Neutrophil (primary cell): ENCODE data around the gene RTN1.

Experiments used
- H3K27ac ChIP-seq: fragments of 200-600 bp; sonication (generic); 2 replicates; pipeline ENCODE4 v1.5.1; 2016; ENCODE audit warnings: mild to moderate bottlenecking, moderate library complexity
- H3K27me3 ChIP-seq: fragments of 200-600 bp; sonication (generic); 2 replicates; pipeline ENCODE4 v1.6.0; 2016; ENCODE audit warnings: mild to moderate bottlenecking
- H3K36me3 ChIP-seq: fragments of 200-600 bp; sonication (generic); 2 replicates; pipeline ENCODE4 v1.5.1; 2017
- H3K4me1 ChIP-seq, 2 experiments: fragments of 200-600 bp in 1 of 2; sonication (generic) in 1 of 2; 1 replicate in 1 of 2; 2 replicates in 1 of 2; pipeline versions ENCODE4 v1.5.1 to v1.6.1; 2013 to 2016; ENCODE audit warnings: low read depth in 1 of 2, low read length in 1 of 2, mild to moderate bottlenecking in 1 of 2, moderate library complexity in 1 of 2; ENCODE audit not compliant: control insufficient read depth in 1 of 2, insufficient read depth in 1 of 2
- H3K4me3 ChIP-seq, 2 experiments: fragments of 200-600 bp in 1 of 2; sonication (generic) in 1 of 2; 1 replicate in 1 of 2; 2 replicates in 1 of 2; pipeline ENCODE4 v1.5.1; 2013 to 2016; ENCODE audit warnings: low read depth in 1 of 2, low read length in 1 of 2, mild to moderate bottlenecking in 1 of 2, moderate library complexity in 1 of 2
- H3K9me3 ChIP-seq: fragments of 200-600 bp; sonication (generic); 2 replicates; pipeline ENCODE4 v1.5.1; 2016
- TF ChIP-seq, protein P1 (sequence below): fragments of 200-600 bp; sonication (generic); IDR thresholded peaks from 2 replicates; pipeline ENCODE4 v1.5.1; 2016; ENCODE audit warnings: antibody characterized with exemption

The RTN1 gene

DNA sequence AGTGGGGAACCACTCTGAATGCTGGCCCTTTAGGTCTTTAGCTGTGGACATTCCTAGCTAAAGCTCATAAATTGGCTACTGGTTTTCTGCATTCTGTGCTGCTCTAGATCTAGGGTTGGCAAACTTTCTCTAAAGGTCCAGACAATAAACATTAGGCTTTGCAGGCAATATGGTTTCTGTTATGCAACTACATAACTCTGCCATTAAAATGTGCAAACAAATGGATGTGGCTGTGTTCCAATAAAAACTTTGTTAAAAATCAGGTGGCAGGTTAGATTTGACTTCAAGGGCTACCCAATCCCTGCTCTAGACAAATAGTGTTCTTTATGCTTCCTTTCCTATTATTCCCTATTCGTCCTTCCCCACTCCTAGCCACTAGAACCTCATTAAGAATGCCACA is 42.6 kb upstream of the RTN1 start:
- no peak overlapping the region for H3K4me3 ChIP-seq
- TF ChIP-seq, protein P1, sequence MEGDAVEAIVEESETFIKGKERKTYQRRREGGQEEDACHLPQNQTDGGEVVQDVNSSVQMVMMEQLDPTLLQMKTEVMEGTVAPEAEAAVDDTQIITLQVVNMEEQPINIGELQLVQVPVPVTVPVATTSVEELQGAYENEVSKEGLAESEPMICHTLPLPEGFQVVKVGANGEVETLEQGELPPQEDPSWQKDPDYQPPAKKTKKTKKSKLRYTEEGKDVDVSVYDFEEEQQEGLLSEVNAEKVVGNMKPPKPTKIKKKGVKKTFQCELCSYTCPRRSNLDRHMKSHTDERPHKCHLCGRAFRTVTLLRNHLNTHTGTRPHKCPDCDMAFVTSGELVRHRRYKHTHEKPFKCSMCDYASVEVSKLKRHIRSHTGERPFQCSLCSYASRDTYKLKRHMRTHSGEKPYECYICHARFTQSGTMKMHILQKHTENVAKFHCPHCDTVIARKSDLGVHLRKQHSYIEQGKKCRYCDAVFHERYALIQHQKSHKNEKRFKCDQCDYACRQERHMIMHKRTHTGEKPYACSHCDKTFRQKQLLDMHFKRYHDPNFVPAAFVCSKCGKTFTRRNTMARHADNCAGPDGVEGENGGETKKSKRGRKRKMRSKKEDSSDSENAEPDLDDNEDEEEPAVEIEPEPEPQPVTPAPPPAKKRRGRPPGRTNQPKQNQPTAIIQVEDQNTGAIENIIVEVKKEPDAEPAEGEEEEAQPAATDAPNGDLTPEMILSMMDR = no peak
- no peaks in the 10 kb centered on the region for H3K9me3 ChIP-seq
- H3K36me3 ChIP-seq = no peaks in the 10 kb centered on the region
- no peak overlapping the region for H3K27ac ChIP-seq
- H3K27me3 ChIP-seq = peaks cover 35% of the 10 kb centered on the region
- no peaks in the 10 kb centered on the region for H3K4me1 ChIP-seq

DNA sequence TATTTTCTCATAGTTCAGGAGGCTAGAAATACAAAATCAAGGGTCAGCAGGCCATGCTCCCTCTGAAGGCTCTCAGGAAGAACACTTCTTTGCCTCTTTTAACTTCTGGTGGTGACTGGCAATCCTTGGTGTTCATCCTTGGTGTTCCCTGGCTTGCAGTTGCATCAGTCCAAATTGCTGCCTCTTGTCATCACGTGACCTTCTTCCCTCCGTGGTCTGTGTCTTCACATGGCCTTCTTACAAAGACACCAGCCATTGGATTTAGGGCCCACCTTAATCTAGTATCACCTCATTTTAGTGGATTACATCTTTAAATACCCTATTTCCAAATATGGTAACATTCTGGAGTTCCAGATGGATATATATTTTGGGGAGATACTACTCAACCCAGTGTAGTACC is 41.9 kb upstream of the RTN1 start:
- peaks cover 27% of the 10 kb centered on the region for H3K27me3 ChIP-seq
- H3K27ac ChIP-seq = no peak overlapping the region
- no peak overlapping the region for H3K4me3 ChIP-seq
- no peaks in the 10 kb centered on the region for H3K36me3 ChIP-seq
- H3K4me1 ChIP-seq = no peaks in the 10 kb centered on the region
- TF ChIP-seq, protein P1 = no peak
- no peaks in the 10 kb centered on the region for H3K9me3 ChIP-seq

DNA sequence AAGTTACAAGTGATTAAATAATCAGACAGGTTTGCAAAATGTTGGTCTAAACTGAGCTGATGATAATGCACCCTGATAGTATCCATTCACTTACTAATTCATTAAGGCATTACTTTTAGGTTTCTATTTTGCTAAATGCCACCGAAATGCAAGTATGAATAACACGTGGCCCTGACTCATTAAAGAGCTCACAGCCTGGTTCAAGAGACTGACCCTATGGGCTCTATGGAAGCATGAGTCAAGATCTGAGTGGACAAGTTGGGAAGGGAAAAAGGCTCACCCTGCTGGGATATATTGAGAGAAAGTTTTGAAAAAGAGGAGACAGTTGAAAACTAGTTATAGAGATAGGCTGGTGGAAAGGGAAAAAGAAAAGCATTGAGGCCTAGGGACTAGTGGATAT is 34.6 kb upstream of the RTN1 start:
- Histone ChIP-seq H3K4me1 (no peaks in the 10 kb centered on the region), H3K36me3 (no peaks in the 10 kb centered on the region), H3K27ac (no peak overlapping the region), H3K9me3 (no peaks in the 10 kb centered on the region), H3K4me3 (no peak overlapping the region), H3K27me3 (peaks cover 2% of the 10 kb centered on the region)
- TF ChIP-seq, protein P1 = no peak

DNA sequence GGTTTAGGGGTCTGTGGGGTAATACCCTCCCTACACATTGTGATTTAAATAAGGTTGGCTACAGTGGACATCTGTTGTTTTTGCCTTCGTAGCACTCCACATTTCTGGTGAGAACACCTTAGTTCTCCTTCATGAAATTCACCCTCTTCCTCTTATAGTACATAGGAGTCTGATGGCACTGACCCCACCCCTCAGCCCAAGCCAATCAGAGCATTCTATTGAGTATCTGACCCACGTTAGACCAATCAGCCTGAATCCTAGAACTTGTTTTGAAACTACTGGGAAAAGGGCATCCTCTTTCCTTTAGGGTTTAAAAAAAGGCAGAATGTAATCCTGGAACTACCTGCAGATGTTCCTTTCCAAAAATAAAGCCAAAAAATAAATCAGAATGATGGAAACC is 33.6 kb upstream of the RTN1 start:
- TF ChIP-seq, protein P1 = no peak
- Histone ChIP-seq H3K4me1 (no peaks in the 10 kb centered on the region), H3K36me3 (no peaks in the 10 kb centered on the region), H3K4me3 (no peak overlapping the region), H3K27ac (no peak overlapping the region), H3K9me3 (no peaks in the 10 kb centered on the region), H3K27me3 (no peaks in the 10 kb centered on the region)

DNA sequence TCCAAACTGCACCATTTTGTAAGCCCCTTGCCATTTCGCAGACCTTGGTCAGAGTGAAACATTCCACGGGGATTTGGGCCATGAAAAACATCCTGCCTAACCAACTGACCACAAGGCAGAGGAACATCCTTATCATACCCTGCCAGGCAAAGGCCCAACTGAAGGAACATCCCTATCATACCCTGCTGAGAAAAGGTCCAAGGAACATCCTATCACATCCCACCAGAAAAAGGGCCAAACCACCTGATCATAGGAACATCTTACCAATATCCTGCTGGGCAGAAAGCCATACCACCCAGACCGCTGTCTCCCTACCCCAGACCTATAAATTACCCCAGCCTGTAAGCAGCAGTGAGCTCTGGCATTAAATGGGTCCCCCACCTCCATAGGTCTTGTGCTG is 30.0 kb upstream of the RTN1 start:
- no peak overlapping the region for H3K27ac ChIP-seq
- no peaks in the 10 kb centered on the region for H3K9me3 ChIP-seq
- no peaks in the 10 kb centered on the region for H3K27me3 ChIP-seq
- TF ChIP-seq, protein P1 = no peak
- H3K4me1 ChIP-seq = no peaks in the 10 kb centered on the region
- H3K36me3 ChIP-seq = no peaks in the 10 kb centered on the region
- H3K4me3 ChIP-seq = no peak overlapping the region
